ENCODE results near the gene RARB.
A peak's percentile ranks its signal among the peaks of the same experiment; 100 is the strongest.

Gene RARB

GRCh38 chr3:25453619-25454004 lies 25.5 kb downstream of the RARB start:
- H3K4me3 ChIP-seq = peak overlapping the region; percentile 56
- no peak for TF ChIP-seq CTCF (IDR thresholded peaks at IDR 0.05)
- H3K27ac ChIP-seq = peak overlapping the region; percentile 68 to 81
- DNase-seq (ENCODE audit: low spot score) = no peak

GRCh38 chr3:25454005-25454927 lies 26.2 kb downstream of the RARB start:
- DNase-seq (ENCODE audit: low spot score) = no peak
- Histone ChIP-seq H3K4me3 (peak overlapping the region; percentile 56), H3K27ac (peak overlapping the region; percentile 68 to 81)
- no peak for TF ChIP-seq CTCF (IDR thresholded peaks at IDR 0.05)

GRCh38 chr3:25455441-25456132 lies 27.5 kb downstream of the RARB start:
- Histone ChIP-seq H3K27ac (peak overlapping the region; percentile 68 to 81), H3K4me3 (peak overlapping the region; percentile 45)
- no peak for DNase-seq (ENCODE audit: low spot score)
- no peak for TF ChIP-seq CTCF (IDR thresholded peaks at IDR 0.05)

GRCh38 chr3:25456723-25457670 lies 28.9 kb downstream of the RARB start:
- TF ChIP-seq CTCF (IDR thresholded peaks at IDR 0.05) = no peak
- Histone ChIP-seq H3K4me3 (no peak overlapping the region), H3K27ac (peak overlapping the region; percentile 68 to 76)
- no peak for DNase-seq (ENCODE audit: low spot score)

- DNase-seq (ENCODE audit: low spot score) = no peak
- no peak for TF ChIP-seq CTCF (IDR thresholded peaks at IDR 0.05)
- Histone ChIP-seq H3K27ac (peak overlapping the region; percentile 68 to 76), H3K4me3 (no peak overlapping the region)
Measured at GRCh38 chr3:25457671-25458419, 29.8 kb downstream of the RARB start.

GRCh38 chr3:25458420-25458814 lies 30.4 kb downstream of the RARB start:
- H3K4me3 ChIP-seq = no peak overlapping the region
- peak overlapping the region in 1 of 2 donors; percentile 76 for H3K27ac ChIP-seq
- no peak for DNase-seq (ENCODE audit: low spot score)
- no peak for TF ChIP-seq CTCF (IDR thresholded peaks at IDR 0.05)

Measured in coronary artery (tissue), 2 donors.